H9 (cell line): ENCODE results near the gene STAB2. TPM values are rescaled to one million over a fixed set of nuclear protein-coding genes. Genes with fewer than 3 reads are reported as not detected.
A peak's percentile ranks its signal among the peaks of the same experiment; 100 is the strongest.

ENCODE experiments used
- DNase-seq: peaks from one replicate; pipeline ENCODE4 v3.0.0-alpha.2; 2017
- H2AFZ ChIP-seq: one replicate; pipeline ENCODE4 v1.6.1; 2013; ENCODE audit warnings: mild to moderate bottlenecking, low read length, control low read depth, moderate library complexity
- H2AK5ac ChIP-seq: 2 replicates; pipeline ENCODE4 v1.6.1; 2013; ENCODE audit warnings: low read length, control low read depth, mixed read lengths; ENCODE audit not compliant: insufficient read length
- H2BK120ac ChIP-seq: one replicate; pipeline ENCODE4 v1.6.1; 2013; ENCODE audit warnings: low read depth, mild to moderate bottlenecking, low read length, control low read depth, inconsistent platforms; ENCODE audit not compliant: poor library complexity, severe bottlenecking
- H2BK12ac ChIP-seq: 2 replicates; pipeline ENCODE4 v1.6.1; 2013; ENCODE audit warnings: low read length, control low read depth, mixed read lengths, low read depth; ENCODE audit not compliant: insufficient read length
- H2BK15ac ChIP-seq: 2 replicates; pipeline ENCODE4 v1.6.1; 2013; ENCODE audit warnings: low read depth, low read length, control low read depth
- H2BK20ac ChIP-seq: one replicate; pipeline ENCODE4 v1.6.1; 2013; ENCODE audit warnings: low read depth, mild to moderate bottlenecking, low read length, control low read depth, inconsistent platforms; ENCODE audit not compliant: poor library complexity, severe bottlenecking
- H2BK5ac ChIP-seq: 2 replicates; pipeline ENCODE4 v1.6.1; 2013; ENCODE audit warnings: low read length, control low read depth, mixed read lengths; ENCODE audit not compliant: insufficient read length
- H3K14ac ChIP-seq: 2 replicates; pipeline ENCODE4 v1.6.1; 2013; ENCODE audit warnings: low read length, control low read depth; ENCODE audit not compliant: insufficient read depth
- H3K18ac ChIP-seq: 2 replicates; pipeline ENCODE4 v1.6.1; 2013; ENCODE audit warnings: low read depth, mild to moderate bottlenecking, mixed read lengths, low read length, control low read depth; ENCODE audit not compliant: insufficient read length
- H3K23ac ChIP-seq: 2 replicates; pipeline ENCODE4 v1.6.1; 2013; ENCODE audit warnings: low read length, control low read depth, mixed read lengths, low read depth; ENCODE audit not compliant: insufficient read length
- H3K23me2 ChIP-seq: 2 replicates; pipeline ENCODE4 v1.6.1; 2013; ENCODE audit warnings: low read depth, mild to moderate bottlenecking, mixed read lengths, low read length, control low read depth; ENCODE audit not compliant: insufficient read length, poor library complexity, severe bottlenecking
- H3K27ac ChIP-seq: 2 replicates; pipeline ENCODE4 v1.5.1; 2013; ENCODE audit warnings: low read length, control low read depth, mixed read lengths, low read depth; ENCODE audit not compliant: insufficient read length
- H3K27me3 ChIP-seq: 2 replicates; pipeline ENCODE4 v1.6.1; 2013; ENCODE audit warnings: low read length, control low read depth, inconsistent platforms; ENCODE audit not compliant: insufficient read depth
- H3K4ac ChIP-seq: 2 replicates; pipeline ENCODE4 v1.6.1; 2013; ENCODE audit warnings: low read depth, mild to moderate bottlenecking, control low read depth, inconsistent platforms, low read length, moderate library complexity
- H3K4me1 ChIP-seq: 2 replicates; pipeline ENCODE4 v1.6.1; 2013; ENCODE audit warnings: low read length, control low read depth, inconsistent platforms; ENCODE audit not compliant: insufficient read depth
- H3K4me2 ChIP-seq: 2 replicates; pipeline ENCODE4 v1.6.1; 2013; ENCODE audit warnings: low read length, control low read depth, mixed read lengths; ENCODE audit not compliant: insufficient read length, insufficient read depth
- H3K56ac ChIP-seq: 2 replicates; pipeline ENCODE4 v1.6.1; 2013; ENCODE audit warnings: low read depth, mild to moderate bottlenecking, mixed read lengths, low read length, control low read depth; ENCODE audit not compliant: insufficient read length
- H3K79me1 ChIP-seq: 2 replicates; pipeline ENCODE4 v1.6.1; 2013; ENCODE audit warnings: low read depth, mild to moderate bottlenecking, moderate library complexity, low read length, control low read depth, inconsistent platforms; ENCODE audit not compliant: insufficient read depth, poor library complexity, severe bottlenecking
- H3K79me2 ChIP-seq: 2 replicates; pipeline ENCODE4 v1.6.1; 2013; ENCODE audit warnings: low read length, control low read depth, inconsistent platforms; ENCODE audit not compliant: insufficient read depth
- H3K9ac ChIP-seq: 2 replicates; pipeline ENCODE4 v1.6.1; 2013; ENCODE audit warnings: low read length, control low read depth, mixed read lengths; ENCODE audit not compliant: insufficient read length; ENCODE audit errors: extremely low read depth
- H3K9me3 ChIP-seq: one replicate; pipeline ENCODE4 v1.6.1; 2013; ENCODE audit warnings: low read depth, low read length, inconsistent platforms; ENCODE audit not compliant: control insufficient read depth
- H3T11ph ChIP-seq: one replicate; pipeline ENCODE4 v1.6.1; 2013; ENCODE audit warnings: mild to moderate bottlenecking, low read length, control low read depth, inconsistent platforms
- H4K20me1 ChIP-seq: one replicate; pipeline ENCODE4 v1.6.1; 2013; ENCODE audit not compliant: control insufficient read depth, insufficient read length, insufficient read depth
- H4K5ac ChIP-seq: 2 replicates; pipeline ENCODE4 v1.6.1; 2013; ENCODE audit warnings: low read depth, mild to moderate bottlenecking, mixed read lengths, low read length, control low read depth; ENCODE audit not compliant: insufficient read length
- H4K8ac ChIP-seq: replicated peaks from 2 replicates; pipeline ENCODE4 v1.6.1; 2013; ENCODE audit warnings: low read length, control low read depth, mixed read lengths, low read depth; ENCODE audit not compliant: insufficient read length
- H4K91ac ChIP-seq: 2 replicates; pipeline ENCODE4 v1.6.1; 2013; ENCODE audit warnings: low read depth, mild to moderate bottlenecking, moderate library complexity, mixed read lengths, low read length, control low read depth; ENCODE audit not compliant: insufficient read length
- H3K27ac Mint-ChIP-seq, 3 experiments: 2 replicates in 2 of 3; 3 replicates in 1 of 3; pipeline ENCODE4 v1.8.0; 2020 to 2021; ENCODE audit warnings: mixed read lengths in 3 of 3, mild to moderate bottlenecking in 1 of 3, moderate library complexity in 1 of 3
- H3K27me3 Mint-ChIP-seq: 2 replicates; pipeline ENCODE4 v1.8.0; 2021; ENCODE audit warnings: low read depth, mild to moderate bottlenecking, moderate library complexity, mixed read lengths
- H3K36me3 Mint-ChIP-seq, 3 experiments: 2 replicates in 2 of 3; 3 replicates in 1 of 3; pipeline ENCODE4 v1.8.0; 2020 to 2021; ENCODE audit warnings: low read depth in 3 of 3, mixed read lengths in 3 of 3; ENCODE audit not compliant: insufficient read depth in 1 of 3
- H3K4me1 Mint-ChIP-seq, 2 experiments: 2 replicates each; pipeline ENCODE4 v1.8.0; 2020; ENCODE audit warnings: mixed read lengths in 2 of 2
- H3K4me3 Mint-ChIP-seq, 2 experiments: 2 replicates in 1 of 2; 3 replicates in 1 of 2; pipeline ENCODE4 v1.8.0; 2020 to 2021; ENCODE audit warnings: mild to moderate bottlenecking in 2 of 2, mixed read lengths in 2 of 2, moderate library complexity in 1 of 2
- H3K9me3 Mint-ChIP-seq, 2 experiments: 2 replicates in 1 of 2; 3 replicates in 1 of 2; pipeline ENCODE4 v1.8.0; 2020; ENCODE audit warnings: mild to moderate bottlenecking in 2 of 2, mixed read lengths in 2 of 2, moderate library complexity in 1 of 2
- WGBS: extraction: QIAGEN DNeasy Blood & Tissue Kit; methylation state at CpG from one replicate; pipeline ENCODE4 v1.1.7; 2013; ENCODE audit warnings: missing lambda C conversion rate, low lambda C conversion rate, mixed read lengths; ENCODE audit not compliant: insufficient read length; ENCODE audit errors: extremely low coverage; 5-methylcytosine and 5-hydroxymethylcytosine counted together
- total RNA-seq: library from RNA; stranded (reverse); gene quantifications from 2 replicates; pipeline ENCODE4 v1.2.1, GENCODE V29; 2021
- TF ChIP-seq, protein P1 (sequence below): fragments of 200-600 bp; sonication (generic); conservative IDR thresholded peaks from 3 replicates; pipeline ENCODE4 v1.8.0; 2021; ENCODE audit warnings: antibody characterized with exemption, mild to moderate bottlenecking

Gene STAB2
- total RNA-seq, 1 experiment from 2014 or later: 0.02 TPM

DNA sequence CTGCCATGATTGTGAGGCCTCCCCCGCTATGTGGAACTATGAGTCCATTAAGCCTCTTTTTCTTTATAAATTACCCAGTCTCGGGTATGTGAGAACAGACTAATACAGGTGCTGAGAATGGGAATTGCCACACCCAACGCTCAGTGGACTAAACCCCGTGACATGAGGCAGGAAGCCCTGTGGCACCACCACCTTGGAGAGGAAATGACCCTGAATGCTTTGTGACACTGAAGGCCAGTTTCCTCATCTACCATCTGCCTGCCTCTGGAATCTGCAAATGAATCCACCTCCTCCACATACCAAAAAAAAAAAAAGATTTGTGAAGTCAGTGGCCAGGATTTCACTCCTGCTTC lies 212.4 kb downstream of the STAB2 start:
- Histone ChIP-seq H2AFZ (no peak overlapping the region), H3T11ph (no peak overlapping the region), H4K8ac (no peak overlapping the region), H3K79me1 (no peaks in the 10 kb centered on the region), H3K56ac (no peak overlapping the region), H3K9ac (no peak overlapping the region), H2BK15ac (no peak overlapping the region), H3K4me2 (no peak overlapping the region), H3K27me3 (no peaks in the 10 kb centered on the region), H4K91ac (no peak overlapping the region), H2AK5ac (no peak overlapping the region), H3K23me2 (no peaks in the 10 kb centered on the region), H4K20me1 (no peaks in the 10 kb centered on the region), H2BK120ac (no peak overlapping the region), H3K4ac (no peak overlapping the region), H2BK5ac (no peak overlapping the region), H2BK20ac (no peak overlapping the region), H2BK12ac (no peak overlapping the region), H3K18ac (no peak overlapping the region), H3K14ac (no peak overlapping the region), H3K4me1 (no peaks in the 10 kb centered on the region), H3K79me2 (no peaks in the 10 kb centered on the region), H4K5ac (no peak overlapping the region), H3K27ac (no peak overlapping the region), H3K23ac (no peak overlapping the region), H3K9me3 (no peaks in the 10 kb centered on the region)
- TF ChIP-seq, protein P1, sequence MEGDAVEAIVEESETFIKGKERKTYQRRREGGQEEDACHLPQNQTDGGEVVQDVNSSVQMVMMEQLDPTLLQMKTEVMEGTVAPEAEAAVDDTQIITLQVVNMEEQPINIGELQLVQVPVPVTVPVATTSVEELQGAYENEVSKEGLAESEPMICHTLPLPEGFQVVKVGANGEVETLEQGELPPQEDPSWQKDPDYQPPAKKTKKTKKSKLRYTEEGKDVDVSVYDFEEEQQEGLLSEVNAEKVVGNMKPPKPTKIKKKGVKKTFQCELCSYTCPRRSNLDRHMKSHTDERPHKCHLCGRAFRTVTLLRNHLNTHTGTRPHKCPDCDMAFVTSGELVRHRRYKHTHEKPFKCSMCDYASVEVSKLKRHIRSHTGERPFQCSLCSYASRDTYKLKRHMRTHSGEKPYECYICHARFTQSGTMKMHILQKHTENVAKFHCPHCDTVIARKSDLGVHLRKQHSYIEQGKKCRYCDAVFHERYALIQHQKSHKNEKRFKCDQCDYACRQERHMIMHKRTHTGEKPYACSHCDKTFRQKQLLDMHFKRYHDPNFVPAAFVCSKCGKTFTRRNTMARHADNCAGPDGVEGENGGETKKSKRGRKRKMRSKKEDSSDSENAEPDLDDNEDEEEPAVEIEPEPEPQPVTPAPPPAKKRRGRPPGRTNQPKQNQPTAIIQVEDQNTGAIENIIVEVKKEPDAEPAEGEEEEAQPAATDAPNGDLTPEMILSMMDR: no peak
- WGBS: no CpG with 5 or more reads among the region's 4 CpGs
- H3K4me1 Mint-ChIP-seq: peaks cover 5 to 24% of the 10 kb centered on the region in 2 experiments
- H3K4me3 Mint-ChIP-seq: no peak overlapping the region
- no peaks in the 10 kb centered on the region for H3K27me3 Mint-ChIP-seq
- peak overlapping the region in 2 of 3 experiments; percentile 39 to 68; a peak in 2 of 7 replicates for H3K27ac Mint-ChIP-seq
- no peaks in the 10 kb centered on the region for H3K9me3 Mint-ChIP-seq
- peaks cover 22 to 42% (median 27%) of the 10 kb centered on the region in 3 experiments; a peak in 6 of 7 replicates for H3K36me3 Mint-ChIP-seq
- no peak for DNase-seq
